Esophagus squamous epithelium (tissue), 5 donors: Measurements from ENCODE around the gene NAV2. TPM values are rescaled to one million over a fixed set of nuclear protein-coding genes. Genes with fewer than 3 reads are reported as not detected.

Experiments
- DNase-seq: peaks from one replicate; lab custom pipeline; 2025; lab: John Stamatoyannopoulos, UW
- H3K27ac ChIP-seq, 4 donors: fragments of 200-600 bp; sonication (generic); one replicate each; pipeline ENCODE4 v1.5.1; 2016 to 2019; ENCODE audit warnings: mild to moderate bottlenecking in 1 of 4
- H3K27me3 ChIP-seq, 4 donors: fragments of 200-600 bp; sonication (generic); 1 replicate in 3 of 4; 2 replicates in 1 of 4; pipeline versions ENCODE4 v1.5.1 to v1.6.0; 2017 to 2021; ENCODE audit warnings: antibody characterized with exemption in 1 of 4
- H3K36me3 ChIP-seq, 3 donors: fragments of 200-600 bp; sonication (generic); one replicate each; pipeline ENCODE4 v1.5.1; 2016 to 2019
- H3K4me1 ChIP-seq, 3 donors: fragments of 200-600 bp; sonication (generic); one replicate each; pipeline ENCODE4 v1.5.1; 2017 to 2019
- H3K4me3 ChIP-seq, 4 donors: fragments of 200-600 bp; sonication (generic); 1 replicate in 3 of 4; 2 replicates in 1 of 4; pipeline ENCODE4 v1.5.1; 2016 to 2019; ENCODE audit warnings: mild to moderate bottlenecking in 2 of 4, moderate library complexity in 1 of 4
- H3K9me3 ChIP-seq, 3 donors: fragments of 200-600 bp; sonication (generic); one replicate each; pipeline ENCODE4 v1.5.1; 2016 to 2019
- POLR2A ChIP-seq, 4 donors: fragments of 450-650 bp; IDR thresholded peaks; one replicate each; pipeline ENCODE4 v1.6.1; 2017; ENCODE audit warnings: antibody characterized with exemption in 4 of 4, mild to moderate bottlenecking in 4 of 4, moderate library complexity in 3 of 4
- WGBS, 2 donors: methylation state at CpG; one replicate each; pipeline ENCODE4 v1.1.5; 2018; 5-methylcytosine and 5-hydroxymethylcytosine counted together
- intact Hi-C: fragments of 100-400 bp; cut with DNase I; formaldehyde crosslinking; loops from one replicate; pipeline ENCODE4 v1.15.0; 2022
- total RNA-seq, 4 donors: library from RNA; depleted of rRNA; stranded (reverse); fragments of >200 nt; gene quantifications; one replicate each; pipeline ENCODE4 v1.1.0, GENCODE V29; 2016
- TF ChIP-seq, protein P1 (sequence below), 6 experiments: fragments of 450-650 bp in 4 of 6; fragments of 200-600 bp in 2 of 6; sonication (generic) in 2 of 6; IDR thresholded peaks; one replicate each; pipeline ENCODE4 v1.5.1; 2016 to 2019; ENCODE audit warnings: antibody characterized with exemption in 6 of 6, mild to moderate bottlenecking in 4 of 6, moderate library complexity in 4 of 6
- donor health status: DM: yes; HTN: yes; CAD: no.

The NAV2 gene
- total RNA-seq, 4 donors from 2014 or later: 4.9 to 19.1 (median 14.6) TPM

- no peak overlapping the region for H3K27ac ChIP-seq
- H3K4me1 ChIP-seq: peaks cover 0 to 41% (median 11%) of the 10 kb centered on the region in 3 donors
- H3K4me3 ChIP-seq: no peak overlapping the region
- H3K27me3 ChIP-seq: no peaks in the 10 kb centered on the region
- H3K36me3 ChIP-seq: peaks cover 0 to 59% (median 3%) of the 10 kb centered on the region in 3 donors
- H3K9me3 ChIP-seq: no peaks in the 10 kb centered on the region
- TF ChIP-seq POLR2A (IDR thresholded peaks at IDR 0.05): no peak
- TF ChIP-seq, protein P1, sequence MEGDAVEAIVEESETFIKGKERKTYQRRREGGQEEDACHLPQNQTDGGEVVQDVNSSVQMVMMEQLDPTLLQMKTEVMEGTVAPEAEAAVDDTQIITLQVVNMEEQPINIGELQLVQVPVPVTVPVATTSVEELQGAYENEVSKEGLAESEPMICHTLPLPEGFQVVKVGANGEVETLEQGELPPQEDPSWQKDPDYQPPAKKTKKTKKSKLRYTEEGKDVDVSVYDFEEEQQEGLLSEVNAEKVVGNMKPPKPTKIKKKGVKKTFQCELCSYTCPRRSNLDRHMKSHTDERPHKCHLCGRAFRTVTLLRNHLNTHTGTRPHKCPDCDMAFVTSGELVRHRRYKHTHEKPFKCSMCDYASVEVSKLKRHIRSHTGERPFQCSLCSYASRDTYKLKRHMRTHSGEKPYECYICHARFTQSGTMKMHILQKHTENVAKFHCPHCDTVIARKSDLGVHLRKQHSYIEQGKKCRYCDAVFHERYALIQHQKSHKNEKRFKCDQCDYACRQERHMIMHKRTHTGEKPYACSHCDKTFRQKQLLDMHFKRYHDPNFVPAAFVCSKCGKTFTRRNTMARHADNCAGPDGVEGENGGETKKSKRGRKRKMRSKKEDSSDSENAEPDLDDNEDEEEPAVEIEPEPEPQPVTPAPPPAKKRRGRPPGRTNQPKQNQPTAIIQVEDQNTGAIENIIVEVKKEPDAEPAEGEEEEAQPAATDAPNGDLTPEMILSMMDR (IDR thresholded peaks at IDR 0.05): no peak
- 87 to 88% methylated on average over 8 of the region's 8 CpGs for WGBS, 2 donors
- intact Hi-C loops: no loop called here
- DNase-seq: no peak
Observed at GRCh38 chr11:20036626-20037335, 324.1 kb downstream of the NAV2 start.

DNA sequence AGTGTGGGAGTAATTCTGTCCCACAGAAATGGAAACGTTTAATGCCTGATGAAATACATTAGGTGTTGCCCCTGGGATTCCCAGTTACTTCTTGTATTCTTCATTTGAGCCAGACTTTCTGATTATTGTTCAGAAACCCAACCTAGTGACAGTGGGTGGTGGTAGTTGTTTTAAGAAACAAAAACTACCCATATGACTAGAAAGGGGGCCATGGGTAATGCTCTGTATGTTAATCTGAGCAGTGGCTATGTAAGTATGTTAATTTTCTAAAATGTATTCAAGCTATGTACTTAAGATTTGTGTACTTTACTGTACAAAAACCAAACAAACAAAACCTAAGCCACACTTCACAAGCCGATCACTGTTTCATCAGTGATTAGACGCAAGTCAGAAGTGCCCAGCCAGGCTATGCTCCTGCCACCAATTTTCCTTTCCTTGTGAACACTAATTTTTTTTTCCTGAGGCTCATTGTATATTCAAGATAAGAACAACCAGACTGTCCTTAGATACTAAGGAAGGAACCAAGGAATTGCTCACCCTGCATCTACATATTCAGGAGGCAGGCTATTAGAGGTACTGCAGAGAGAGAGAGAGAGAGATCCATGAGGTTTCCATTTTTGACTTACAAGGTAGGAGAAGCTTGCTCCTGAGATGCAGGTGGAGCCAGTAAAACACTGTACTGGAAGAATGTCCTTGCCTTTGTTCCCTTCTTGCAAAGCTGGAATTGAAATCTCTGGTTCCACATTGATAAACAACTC lies 324.9 kb downstream of the NAV2 start:
- no peaks in the 10 kb centered on the region for H3K9me3 ChIP-seq
- no peak overlapping the region for H3K27ac ChIP-seq
- WGBS, 2 donors: 76 to 80% methylated on average over 3 of the region's 3 CpGs
- TF ChIP-seq POLR2A (IDR thresholded peaks at IDR 0.05): no peak
- TF ChIP-seq, protein P1 (IDR thresholded peaks at IDR 0.05): no peak
- H3K4me3 ChIP-seq: no peak overlapping the region
- peaks cover 0 to 33% (median 6%) of the 10 kb centered on the region in 3 donors for H3K4me1 ChIP-seq
- peaks cover 0 to 62% (median 3%) of the 10 kb centered on the region in 3 donors for H3K36me3 ChIP-seq
- intact Hi-C loops: no loop called here
- DNase-seq: no peak
- no peaks in the 10 kb centered on the region for H3K27me3 ChIP-seq

DNA sequence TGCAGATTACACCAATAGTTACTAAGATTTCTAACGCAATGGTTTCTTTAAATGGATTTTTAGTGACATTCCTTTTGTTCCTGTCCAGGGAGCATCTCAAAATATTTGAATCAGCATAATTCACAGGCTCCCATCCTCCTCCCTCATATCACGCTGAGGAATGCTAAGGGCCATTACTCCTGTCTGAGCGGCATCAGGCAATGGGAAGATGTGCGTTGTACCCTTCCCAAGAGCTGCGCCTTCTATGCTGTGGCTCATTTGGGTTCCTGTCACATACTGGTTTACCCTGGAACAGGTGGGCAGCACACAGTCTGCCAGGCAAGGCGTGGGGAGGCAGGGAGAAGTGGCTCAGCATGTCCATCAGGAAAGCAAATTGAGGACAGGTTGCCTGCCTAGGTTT lies 325.8 kb downstream of the NAV2 start:
- DNase-seq: no peak
- 91 to 92% methylated on average over 4 to 6 of the region's 6 CpGs for WGBS, 2 donors
- Histone ChIP-seq H3K36me3 (peaks cover 0 to 70% (median 3%) of the 10 kb centered on the region in 3 donors), H3K9me3 (no peaks in the 10 kb centered on the region), H3K27me3 (no peaks in the 10 kb centered on the region), H3K4me3 (no peak overlapping the region), H3K4me1 (peaks cover 0 to 25% (median 0%) of the 10 kb centered on the region in 3 donors), H3K27ac (no peak overlapping the region)
- TF ChIP-seq, protein P1 (IDR thresholded peaks at IDR 0.05): no peak
- no peak for TF ChIP-seq POLR2A (IDR thresholded peaks at IDR 0.05)
- intact Hi-C loops: no loop called here

GRCh38 chr11:20038972-20039371 lies 326.3 kb downstream of the NAV2 start:
- no peak overlapping the region for H3K27ac ChIP-seq
- H3K4me3 ChIP-seq: no peak overlapping the region
- no peak for DNase-seq
- H3K36me3 ChIP-seq: peaks cover 0 to 76% (median 3%) of the 10 kb centered on the region in 3 donors
- intact Hi-C loops: no loop called here
- no peaks in the 10 kb centered on the region for H3K9me3 ChIP-seq
- H3K27me3 ChIP-seq: no peaks in the 10 kb centered on the region
- no peak for TF ChIP-seq POLR2A (IDR thresholded peaks at IDR 0.05)
- TF ChIP-seq, protein P1 (IDR thresholded peaks at IDR 0.05): no peak
- H3K4me1 ChIP-seq: peaks cover 0 to 19% (median 0%) of the 10 kb centered on the region in 3 donors
- WGBS, 2 donors: 88 to 95% methylated on average over 2 of the region's 3 CpGs

- Histone ChIP-seq H3K9me3 (no peaks in the 10 kb centered on the region), H3K27ac (no peak overlapping the region), H3K27me3 (no peaks in the 10 kb centered on the region), H3K4me3 (no peak overlapping the region), H3K36me3 (peaks cover 0 to 90% (median 10%) of the 10 kb centered on the region in 3 donors), H3K4me1 (no peaks in the 10 kb centered on the region)
- TF ChIP-seq POLR2A (IDR thresholded peaks at IDR 0.05): no peak
- TF ChIP-seq, protein P1 (IDR thresholded peaks at IDR 0.05): no peak
- no peak for DNase-seq
- intact Hi-C loops: no loop called here
- WGBS, 2 donors: 73 to 84% methylated on average over 3 of the region's 3 CpGs
Observed at GRCh38 chr11:20041499-20041898, 328.9 kb downstream of the NAV2 start.
